ENCODE measurements around the gene CHST7.

Gene CHST7

DNA sequence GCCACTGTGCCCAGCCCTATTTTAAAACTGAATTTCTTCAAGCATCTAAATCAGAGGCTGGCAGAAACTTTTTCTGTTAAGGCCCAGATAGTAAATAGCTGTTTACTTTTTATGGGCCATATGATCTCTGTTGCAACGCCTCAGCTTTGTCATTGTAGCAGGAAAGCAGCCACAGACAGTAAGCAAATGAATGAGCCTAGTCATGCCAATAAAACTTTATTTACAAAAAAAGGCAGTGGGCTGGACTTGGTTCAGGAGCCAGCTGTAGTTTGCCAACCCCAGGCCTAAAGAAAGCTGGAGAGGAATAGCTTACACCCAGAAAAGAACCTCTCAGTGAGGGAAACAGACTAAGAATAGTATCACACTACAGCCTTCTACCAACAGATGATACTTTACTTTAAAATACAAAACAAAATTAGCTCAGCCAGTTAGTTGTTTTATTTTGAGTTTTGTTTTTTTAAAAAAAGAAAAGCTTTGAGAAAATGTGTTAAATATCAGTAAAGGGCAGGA, 25.5 kb downstream of the CHST7 start:
- TF ChIP-seq, protein P1, sequence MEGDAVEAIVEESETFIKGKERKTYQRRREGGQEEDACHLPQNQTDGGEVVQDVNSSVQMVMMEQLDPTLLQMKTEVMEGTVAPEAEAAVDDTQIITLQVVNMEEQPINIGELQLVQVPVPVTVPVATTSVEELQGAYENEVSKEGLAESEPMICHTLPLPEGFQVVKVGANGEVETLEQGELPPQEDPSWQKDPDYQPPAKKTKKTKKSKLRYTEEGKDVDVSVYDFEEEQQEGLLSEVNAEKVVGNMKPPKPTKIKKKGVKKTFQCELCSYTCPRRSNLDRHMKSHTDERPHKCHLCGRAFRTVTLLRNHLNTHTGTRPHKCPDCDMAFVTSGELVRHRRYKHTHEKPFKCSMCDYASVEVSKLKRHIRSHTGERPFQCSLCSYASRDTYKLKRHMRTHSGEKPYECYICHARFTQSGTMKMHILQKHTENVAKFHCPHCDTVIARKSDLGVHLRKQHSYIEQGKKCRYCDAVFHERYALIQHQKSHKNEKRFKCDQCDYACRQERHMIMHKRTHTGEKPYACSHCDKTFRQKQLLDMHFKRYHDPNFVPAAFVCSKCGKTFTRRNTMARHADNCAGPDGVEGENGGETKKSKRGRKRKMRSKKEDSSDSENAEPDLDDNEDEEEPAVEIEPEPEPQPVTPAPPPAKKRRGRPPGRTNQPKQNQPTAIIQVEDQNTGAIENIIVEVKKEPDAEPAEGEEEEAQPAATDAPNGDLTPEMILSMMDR (IDR thresholded peaks at IDR 0.05; ENCODE audit: extremely low read depth, insufficient read depth, missing control alignments): no peak
- in situ Hi-C loops (cut with MboI; ENCODE audit: low pct_unique_long_range_greater_than_20kb, low sequenced_read_pairs, unreplicated experiment): no loop called here
- no peak for DNase-seq (ENCODE audit: low spot score)

DNA sequence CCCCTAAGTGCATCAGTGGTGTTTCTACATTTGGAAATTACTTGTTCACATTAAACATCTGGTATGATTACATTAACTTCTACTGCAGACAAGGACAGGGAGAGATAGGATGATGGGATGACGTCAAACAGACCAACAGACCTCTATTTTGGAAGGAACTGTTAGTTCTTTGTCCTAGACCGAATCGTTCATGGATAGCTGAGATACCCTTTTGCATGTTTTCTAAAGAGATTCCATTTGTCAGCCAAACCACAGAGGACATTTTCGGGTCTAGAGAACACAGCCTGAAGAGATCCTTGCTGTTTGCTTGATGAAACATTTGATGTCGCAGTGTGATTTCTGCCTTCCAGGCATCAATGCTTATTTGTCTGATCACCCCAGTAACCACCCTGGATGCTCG, 27.7 kb downstream of the CHST7 start:
- in situ Hi-C loops (cut with MboI; ENCODE audit: low pct_unique_long_range_greater_than_20kb, low sequenced_read_pairs, unreplicated experiment): no loop called here
- TF ChIP-seq, protein P1 (IDR thresholded peaks at IDR 0.05; ENCODE audit: extremely low read depth, insufficient read depth, missing control alignments): no peak
- no peak for DNase-seq (ENCODE audit: low spot score)

DNA sequence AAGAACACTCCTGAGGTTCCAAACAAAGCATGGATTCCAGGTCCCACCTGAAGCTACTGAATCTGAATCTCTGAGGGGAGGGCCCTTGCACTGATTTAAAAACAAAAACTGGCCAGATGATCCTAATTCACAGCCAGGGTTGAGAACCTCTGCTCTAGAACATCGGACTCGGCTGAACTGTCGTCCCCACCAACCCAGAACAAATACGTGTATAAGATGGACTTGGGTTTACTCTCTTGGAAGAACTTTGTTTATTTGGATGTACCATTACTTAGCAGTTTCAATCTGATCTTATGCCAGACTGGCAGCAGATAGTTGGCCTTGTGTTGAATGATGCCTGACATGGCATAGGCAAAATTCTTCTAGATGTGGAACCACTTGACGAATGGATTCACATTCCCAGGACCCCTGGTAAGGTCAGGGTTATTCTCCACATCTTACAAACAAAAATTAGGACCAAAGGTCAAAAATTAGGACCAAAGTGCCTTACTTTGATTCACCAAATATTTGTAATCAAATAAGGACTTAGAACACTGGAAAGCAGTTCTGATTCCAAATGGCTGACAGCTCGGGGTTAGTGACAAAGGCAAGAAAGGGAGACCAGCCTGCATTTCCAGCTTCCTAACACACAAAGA, 29.0 kb downstream of the CHST7 start:
- in situ Hi-C loops (cut with MboI; ENCODE audit: low pct_unique_long_range_greater_than_20kb, low sequenced_read_pairs, unreplicated experiment): no loop called here
- TF ChIP-seq, protein P1 (IDR thresholded peaks at IDR 0.05; ENCODE audit: extremely low read depth, insufficient read depth, missing control alignments): no peak
- no peak for DNase-seq (ENCODE audit: low spot score)

DNA sequence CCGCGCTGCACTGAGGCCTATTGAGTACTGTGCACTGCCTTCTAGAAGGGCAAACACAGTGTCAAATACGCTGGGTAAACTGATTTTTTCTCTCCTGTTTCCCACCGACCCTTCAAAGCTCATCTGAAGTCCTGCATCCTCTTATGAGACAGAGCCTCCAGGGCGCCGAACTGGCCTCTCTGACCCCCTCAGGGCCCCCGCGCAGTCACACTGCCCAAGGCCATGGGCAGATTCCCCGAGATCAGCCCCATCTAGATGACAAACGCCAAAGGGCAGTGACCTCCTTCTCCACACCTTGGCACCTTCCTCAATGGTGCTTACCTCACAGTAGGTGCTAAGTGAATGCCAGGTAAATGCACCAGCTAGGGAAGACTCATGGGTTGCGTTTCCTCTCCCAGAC, 34.4 kb downstream of the CHST7 start:
- TF ChIP-seq, protein P1 (IDR thresholded peaks at IDR 0.05; ENCODE audit: extremely low read depth, insufficient read depth, missing control alignments): no peak
- no peak for DNase-seq (ENCODE audit: low spot score)
- in situ Hi-C loops (cut with MboI; ENCODE audit: low pct_unique_long_range_greater_than_20kb, low sequenced_read_pairs, unreplicated experiment): no loop called here

DNA sequence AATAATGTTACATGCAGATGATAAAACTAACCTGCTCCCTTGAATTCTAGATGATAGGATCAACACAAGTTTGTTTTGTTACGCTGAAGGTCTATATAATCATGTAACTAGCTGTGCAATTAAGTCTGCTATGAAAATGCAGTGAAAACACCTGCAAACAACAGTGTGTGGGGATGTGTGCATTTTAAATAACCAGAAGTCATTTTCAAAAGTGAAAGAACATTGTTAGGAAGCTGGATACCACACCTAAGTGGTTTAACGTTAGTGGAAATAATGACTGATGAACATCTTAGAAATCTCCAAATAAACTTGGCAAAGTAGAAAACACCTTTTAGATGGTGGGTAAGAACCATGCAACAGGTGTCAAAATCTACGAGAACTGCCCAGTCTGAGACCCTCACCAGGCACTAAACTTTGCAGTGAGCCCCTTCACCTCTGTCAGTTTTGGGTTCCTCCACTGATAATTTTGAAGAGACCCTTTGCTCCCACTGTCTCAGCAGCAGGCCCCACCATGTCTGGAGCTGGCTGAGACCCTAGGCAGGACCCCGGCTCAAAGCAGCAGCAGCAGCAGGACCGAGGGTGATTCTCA, 36.6 kb downstream of the CHST7 start:
- TF ChIP-seq, protein P1 (IDR thresholded peaks at IDR 0.05; ENCODE audit: extremely low read depth, insufficient read depth, missing control alignments): no peak
- in situ Hi-C loops (cut with MboI; ENCODE audit: low pct_unique_long_range_greater_than_20kb, low sequenced_read_pairs, unreplicated experiment): no loop called here
- DNase-seq (ENCODE audit: low spot score): no peak

DNA sequence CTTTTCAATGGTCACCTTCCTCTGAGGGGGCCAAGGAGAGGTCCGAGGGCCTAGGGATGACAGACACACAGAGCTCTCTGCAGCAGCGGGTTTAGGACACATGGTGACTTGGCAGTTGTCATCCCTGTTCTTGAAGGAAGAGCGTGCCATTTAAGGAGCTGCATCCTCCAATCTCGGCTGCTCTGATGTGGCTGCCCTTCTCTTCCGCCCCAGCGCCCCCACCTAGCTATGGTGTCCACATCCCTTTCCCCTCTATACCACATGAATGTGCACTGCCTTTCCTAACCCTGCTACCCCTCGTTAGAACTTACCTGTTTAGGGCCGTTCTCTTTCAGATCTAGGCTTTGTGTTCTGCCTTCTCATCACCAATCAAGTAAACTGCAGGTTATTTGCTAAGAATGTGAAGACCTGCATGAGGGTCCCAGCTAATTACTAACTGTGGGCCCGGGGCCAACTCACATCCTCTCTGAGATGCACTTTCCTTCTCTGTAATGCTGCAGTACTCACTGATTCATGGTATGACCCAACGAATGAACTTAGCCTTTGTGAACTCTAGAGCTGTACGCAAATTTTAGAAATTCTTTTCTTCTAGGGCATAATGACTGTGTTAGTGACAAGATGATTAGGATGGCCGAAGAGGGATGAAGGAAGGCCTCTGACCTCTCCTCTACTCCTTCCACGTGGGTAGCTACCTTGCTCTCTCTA, 38.2 kb downstream of the CHST7 start:
- in situ Hi-C loops (cut with MboI; ENCODE audit: low pct_unique_long_range_greater_than_20kb, low sequenced_read_pairs, unreplicated experiment): no loop called here
- DNase-seq (ENCODE audit: low spot score): no peak
- TF ChIP-seq, protein P1 (IDR thresholded peaks at IDR 0.05; ENCODE audit: extremely low read depth, insufficient read depth, missing control alignments): no peak
